Naive thymus-derived CD4-positive, alpha-beta T cell (primary cell): Measurements from ENCODE around the gene HEBP2. TPM values are rescaled to one million over a fixed set of nuclear protein-coding genes. Genes with fewer than 3 reads are reported as not detected.
"Not testable (repeated sequence)": the region's sequence is repeated elsewhere in the genome, so short reads cannot be mapped to it uniquely, and the experiment has no call there.

Experiments used
- ATAC-seq: fragments of 150-1000 bp; cut with Tn5 transposase; 2 replicates; pipeline ENCODE4 v1.10.0; 2021; ENCODE audit warnings: mild to moderate bottlenecking, moderate library complexity
- CTCF ChIA-PET: fragments of 350-600 bp; sonication (Branson Sonifier 250); formaldehyde crosslinking; loops from one replicate; lab custom pipeline; 2021; ENCODE audit warnings: antibody characterized with exemption; lab: Charles Lee
- POLR2A ChIA-PET: fragments of 350-600 bp; sonication (Branson Sonifier 250); formaldehyde crosslinking; loops from one replicate; lab custom pipeline; 2021; ENCODE audit warnings: antibody characterized with exemption, inconsistent platforms; lab: Charles Lee
- DNase-seq, 9 donors: peaks; one replicate each; pipeline versions ENCODE4 v3.0.0 to v3.0.0-alpha.2; 2020 to 2022; ENCODE audit warnings: mixed read lengths in 1 of 9
- H3K27ac ChIP-seq: one replicate; pipeline ENCODE4 v1.7.0; 2013; ENCODE audit warnings: mild to moderate bottlenecking, low read depth, low read length, moderate library complexity
- H3K27me3 ChIP-seq, 2 donors: one replicate each; pipeline ENCODE4 v1.7.0; 2013; ENCODE audit warnings: low read length in 2 of 2, mild to moderate bottlenecking in 2 of 2, moderate library complexity in 2 of 2; ENCODE audit not compliant: control insufficient read depth in 2 of 2, insufficient read depth in 2 of 2
- H3K36me3 ChIP-seq, 3 experiments: 1 replicate in 2 of 3; 2 replicates in 1 of 3; pipeline ENCODE4 v1.7.0; 2013; ENCODE audit warnings: low read length in 3 of 3, mild to moderate bottlenecking in 3 of 3, moderate library complexity in 1 of 3; ENCODE audit not compliant: insufficient read depth in 3 of 3, control insufficient read depth in 2 of 3
- H3K4me1 ChIP-seq, 2 donors: one replicate each; pipeline ENCODE4 v1.7.0; 2013; ENCODE audit warnings: low read length in 2 of 2, mild to moderate bottlenecking in 2 of 2, moderate library complexity in 1 of 2; ENCODE audit not compliant: control insufficient read depth in 2 of 2, insufficient read depth in 2 of 2
- H3K4me3 ChIP-seq: 2 replicates; pipeline ENCODE4 v1.7.0; 2013; ENCODE audit warnings: mild to moderate bottlenecking, low read length
- H3K9me3 ChIP-seq, 3 experiments: 1 replicate in 2 of 3; 2 replicates in 1 of 3; pipeline ENCODE4 v1.7.0; 2013; ENCODE audit warnings: low read length in 3 of 3; ENCODE audit not compliant: control insufficient read depth in 2 of 3
- H3K27ac Mint-ChIP-seq, 9 donors: one replicate each; pipeline ENCODE4 v1.8.0; 2020 to 2022; ENCODE audit warnings: mixed read lengths in 9 of 9, mild to moderate bottlenecking in 8 of 9, moderate library complexity in 5 of 9, inconsistent platforms in 2 of 9
- H3K27me3 Mint-ChIP-seq, 5 donors: one replicate each; pipeline ENCODE4 v1.8.0; 2021 to 2022; ENCODE audit warnings: mixed read lengths in 5 of 5, mild to moderate bottlenecking in 1 of 5
- H3K36me3 Mint-ChIP-seq, 5 donors: one replicate each; pipeline ENCODE4 v1.8.0; 2020 to 2022; ENCODE audit warnings: mixed read lengths in 5 of 5, mild to moderate bottlenecking in 3 of 5, inconsistent platforms in 1 of 5
- H3K4me1 Mint-ChIP-seq, 7 donors: one replicate each; pipeline ENCODE4 v1.8.0; 2020 to 2022; ENCODE audit warnings: mixed read lengths in 7 of 7, mild to moderate bottlenecking in 3 of 7, inconsistent platforms in 1 of 7
- H3K4me3 Mint-ChIP-seq, 10 donors: one replicate each; pipeline ENCODE4 v1.8.0; 2020 to 2022; ENCODE audit warnings: mild to moderate bottlenecking in 10 of 10, mixed read lengths in 10 of 10, moderate library complexity in 6 of 10, inconsistent platforms in 2 of 10
- H3K9me3 Mint-ChIP-seq, 11 donors: one replicate each; pipeline ENCODE4 v1.8.0; 2020 to 2022; ENCODE audit warnings: mixed read lengths in 11 of 11, mild to moderate bottlenecking in 4 of 11, inconsistent platforms in 1 of 11, moderate library complexity in 1 of 11
- intact Hi-C, 2 donors: fragments of 100-400 bp; cut with micrococcal nuclease; formaldehyde crosslinking; loops; one replicate each; pipeline ENCODE4 v1.15.1; 2023
- polyA plus RNA-seq, 2 donors: library from polyadenylated mRNA; unstranded; fragments of 300-500 nt; fragmentation: Illumina TruSeq; gene quantifications; one replicate each; pipeline ENCODE4 v1.2.3, GENCODE V29; 2021
- total RNA-seq, 6 experiments: library from RNA in 5 of 6; stranded (reverse) in 5 of 6; gene quantifications; 1 replicate in 5 of 6; 2 replicates in 1 of 6; pipeline ENCODE4 v1.2.3 and lab custom pipeline; 2021 to 2026

Gene HEBP2, protein sequence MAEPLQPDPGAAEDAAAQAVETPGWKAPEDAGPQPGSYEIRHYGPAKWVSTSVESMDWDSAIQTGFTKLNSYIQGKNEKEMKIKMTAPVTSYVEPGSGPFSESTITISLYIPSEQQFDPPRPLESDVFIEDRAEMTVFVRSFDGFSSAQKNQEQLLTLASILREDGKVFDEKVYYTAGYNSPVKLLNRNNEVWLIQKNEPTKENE
- total RNA-seq: 10 to 100 TPM; 24.9 to 50.7 (median 48.2) TPM
- 10 to 100 TPM; 33.8 to 41.0 TPM for polyA plus RNA-seq
- 92.7 reads per million, percentile 83 among the genes with 10 or more reads in this experiment for total RNA-seq (lab: John Stamatoyannopoulos, UW)

- ChIA-PET CTCF (interaction anchor here (0.6 to 1.6 kb wide), 7 partner anchors 30 to 675 kb away, joined by 3 to 6 read pairs (median 4); no protein-coding TSS in a partner anchor), POLR2A (interaction anchor here (0.6 to 3.3 kb wide), 6 partner anchors 13 to 969 kb away, joined by 3 to 18 read pairs (median 4); no protein-coding TSS in a partner anchor)
- DNase-seq (peak; percentile 77 to 95 (median 90)), ATAC-seq (peak; percentile 94)
- H3K36me3 Mint-ChIP-seq: peaks cover 6 to 18% (median 8%) of the 10 kb centered on the region in 5 donors
- Histone ChIP-seq H3K4me3 (peak within 1 kb of the TSS; percentile 98), H3K4me1 (peaks cover 12 to 14% of the 10 kb centered on the region in 2 donors), H3K36me3 (peaks cover 0 to 29% (median 4%) of the 10 kb centered on the region in 3 experiments), H3K27ac (peak within 1 kb of the TSS; percentile 76), H3K9me3 (no peaks in the 10 kb centered on the region), H3K27me3 (no peaks in the 10 kb centered on the region)
- H3K4me1 Mint-ChIP-seq: peaks cover 6 to 43% (median 32%) of the 10 kb centered on the region in 7 donors
- H3K27me3 Mint-ChIP-seq: peaks cover 0 to 22% (median 0%) of the 10 kb centered on the region in 5 donors
- peak within 1 kb of the TSS; percentile 78 to 93 (median 86) for H3K4me3 Mint-ChIP-seq
- peaks cover 0 to 3% (median 0%) of the 10 kb centered on the region in 11 donors for H3K9me3 Mint-ChIP-seq
- intact Hi-C loops: loop anchor here (1.0 to 10.0 kb wide), 18 partner anchors 19 to 1582 kb away; partner anchors contain the start of genes CCDC28A (in 2 of the 2), PERP (in 2 of the 2), CITED2 (in 1 of the 2) and PEX7 (in 1 of the 2)
- peak within 1 kb of the TSS; percentile 70 to 95 (median 89) for H3K27ac Mint-ChIP-seq
These were observed at the start of gene HEBP2 for GRCh38 chr6:138403801-138404665. TSS of gene HEBP2 (plus strand) at chr6:138404223. CDS start at chr6:138404496, 273 bp downstream.

DNA sequence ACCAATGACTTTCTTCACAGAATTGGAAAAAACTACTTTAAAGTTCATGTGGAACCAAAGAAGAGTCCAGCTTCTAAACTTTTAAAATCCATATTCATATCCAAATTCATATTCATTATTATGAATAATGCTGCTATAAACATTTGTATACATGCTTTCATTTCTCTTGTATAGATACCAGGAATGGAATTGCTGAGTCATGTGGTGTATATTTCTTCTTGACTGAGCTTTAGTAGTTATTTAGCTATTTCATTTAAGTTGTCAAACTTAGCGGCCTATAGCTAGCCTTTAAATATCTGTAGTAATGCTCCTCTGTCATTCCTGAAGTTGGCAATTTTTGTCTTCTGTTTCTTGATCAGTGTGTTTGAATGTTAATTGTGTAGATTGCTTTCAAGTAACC lies 46.1 kb upstream of the HEBP2 start:
- H3K27me3 Mint-ChIP-seq: peaks cover 10 to 31% (median 17%) of the 10 kb centered on the region in 5 donors
- Histone ChIP-seq H3K27ac (no peak overlapping the region), H3K4me3 (no peak overlapping the region), H3K4me1 (no peaks in the 10 kb centered on the region), H3K36me3 (no peaks in the 10 kb centered on the region), H3K9me3 (no peaks in the 10 kb centered on the region), H3K27me3 (no peaks in the 10 kb centered on the region)
- H3K9me3 Mint-ChIP-seq: peaks cover 0 to 2% (median 0%) of the 10 kb centered on the region in 11 donors
- DNase-seq (no peak), ATAC-seq (no peak)
- ChIA-PET POLR2A (no interaction called here), CTCF (no interaction called here)
- peaks cover 0 to under 1% (median 0%) of the 10 kb centered on the region in 5 donors for H3K36me3 Mint-ChIP-seq
- H3K4me3 Mint-ChIP-seq: no peak overlapping the region
- H3K27ac Mint-ChIP-seq: no peak overlapping the region
- intact Hi-C loops: no loop called here
- H3K4me1 Mint-ChIP-seq: no peaks in the 10 kb centered on the region

DNA sequence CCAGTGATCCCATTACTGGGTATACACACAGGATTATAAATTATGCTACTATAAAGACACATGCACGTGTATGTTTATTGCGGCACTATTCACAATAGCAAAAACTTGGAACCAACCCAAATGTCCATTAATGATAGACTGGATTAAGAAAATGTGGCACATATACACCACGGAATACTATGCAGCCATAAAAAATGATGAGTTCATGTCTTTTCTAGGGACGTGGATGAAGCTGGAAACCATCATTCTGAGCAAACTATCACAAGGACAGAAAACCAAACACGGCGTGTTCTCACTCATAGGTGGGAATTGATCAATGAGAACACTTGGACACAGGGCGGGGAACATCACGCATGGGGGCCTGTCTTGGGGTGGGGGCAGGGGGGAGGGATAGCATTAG lies 35.3 kb upstream of the HEBP2 start:
- H3K9me3 ChIP-seq, H3K4me1 Mint-ChIP-seq, H3K4me1 ChIP-seq, H3K36me3 Mint-ChIP-seq, H3K4me3 ChIP-seq, H3K27ac ChIP-seq, H3K4me3 Mint-ChIP-seq, H3K36me3 ChIP-seq, POLR2A ChIA-PET, H3K27me3 ChIP-seq, H3K9me3 Mint-ChIP-seq, DNase-seq, H3K27ac Mint-ChIP-seq, ATAC-seq, CTCF ChIA-PET: not testable (repeated sequence)
- intact Hi-C loops: loop anchor here in 1 of 2 donors (5.0 kb wide), 1 partner anchor 906 kb away; no protein-coding TSS in a partner anchor
- H3K27me3 Mint-ChIP-seq: peaks cover 8 to 40% (median 21%) of the 10 kb centered on the region in 5 donors

GRCh38 chr6:138370631-138371451 lies 33.2 kb upstream of the HEBP2 start:
- no peak overlapping the region for H3K27ac ChIP-seq
- H3K4me1 ChIP-seq: no peaks in the 10 kb centered on the region
- ChIA-PET CTCF (no interaction called here), POLR2A (no interaction called here)
- H3K9me3 ChIP-seq: no peaks in the 10 kb centered on the region
- H3K36me3 Mint-ChIP-seq: no peaks in the 10 kb centered on the region
- no peaks in the 10 kb centered on the region for H3K36me3 ChIP-seq
- H3K27me3 Mint-ChIP-seq: peaks cover 0 to 37% (median 16%) of the 10 kb centered on the region in 5 donors
- ATAC-seq (no peak), DNase-seq (no peak)
- no peaks in the 10 kb centered on the region for H3K4me1 Mint-ChIP-seq
- peaks cover 0 to 7% (median 4%) of the 10 kb centered on the region in 11 donors for H3K9me3 Mint-ChIP-seq
- H3K27ac Mint-ChIP-seq: no peak overlapping the region
- no peaks in the 10 kb centered on the region for H3K27me3 ChIP-seq
- no peak overlapping the region for H3K4me3 Mint-ChIP-seq
- intact Hi-C loops: no loop called here
- no peak overlapping the region for H3K4me3 ChIP-seq

DNA sequence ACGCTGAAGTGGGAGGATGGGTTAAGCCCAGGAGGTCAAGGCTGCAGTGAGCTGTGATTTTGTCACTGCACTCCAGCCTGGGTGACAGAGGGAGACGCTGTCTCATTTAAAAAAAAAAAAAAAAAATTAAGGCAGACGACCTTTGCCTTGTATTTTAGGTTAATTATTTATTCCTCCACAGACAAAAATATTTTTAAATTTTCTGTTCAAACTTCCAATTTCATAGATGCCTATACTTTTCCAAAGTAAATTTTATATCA lies 32.6 kb upstream of the HEBP2 start:
- Histone ChIP-seq H3K4me1 (no peaks in the 10 kb centered on the region), H3K27ac (no peak overlapping the region), H3K4me3 (no peak overlapping the region), H3K27me3 (no peaks in the 10 kb centered on the region), H3K9me3 (no peaks in the 10 kb centered on the region), H3K36me3 (no peaks in the 10 kb centered on the region)
- ATAC-seq (no peak), DNase-seq (no peak)
- no peaks in the 10 kb centered on the region for H3K36me3 Mint-ChIP-seq
- no peak overlapping the region for H3K27ac Mint-ChIP-seq
- H3K27me3 Mint-ChIP-seq: peaks cover 0 to 35% (median 14%) of the 10 kb centered on the region in 5 donors
- H3K4me1 Mint-ChIP-seq: no peaks in the 10 kb centered on the region
- CTCF ChIA-PET: no interaction called here
- POLR2A ChIA-PET: no interaction called here
- no peak overlapping the region for H3K4me3 Mint-ChIP-seq
- intact Hi-C loops: no loop called here
- peaks cover 0 to 7% (median 4%) of the 10 kb centered on the region in 11 donors for H3K9me3 Mint-ChIP-seq

GRCh38 chr6:138371720-138372119 lies 32.3 kb upstream of the HEBP2 start:
- ChIA-PET CTCF (interaction anchor here (1.4 kb wide), 1 partner anchor 32 kb away, joined by 3 read pairs; no protein-coding TSS in a partner anchor), POLR2A (no interaction called here)
- Mint-ChIP-seq H3K36me3 (no peaks in the 10 kb centered on the region), H3K9me3 (peaks cover 0 to 7% (median 4%) of the 10 kb centered on the region in 11 donors), H3K4me3 (no peak overlapping the region), H3K27me3 (peaks cover 0 to 34% (median 12%) of the 10 kb centered on the region in 5 donors), H3K4me1 (no peaks in the 10 kb centered on the region), H3K27ac (no peak overlapping the region)
- ATAC-seq (no peak), DNase-seq (no peak)
- intact Hi-C loops: loop anchor here in 1 of 2 donors (2.0 kb wide), 1 partner anchor 137 kb away; no protein-coding TSS in a partner anchor
- no peak overlapping the region for H3K27ac ChIP-seq
- H3K4me3 ChIP-seq: no peak overlapping the region
- H3K4me1 ChIP-seq: no peaks in the 10 kb centered on the region
- H3K27me3 ChIP-seq: no peaks in the 10 kb centered on the region
- H3K36me3 ChIP-seq: no peaks in the 10 kb centered on the region
- H3K9me3 ChIP-seq: no peaks in the 10 kb centered on the region
